Activated CD4-positive, alpha-beta T cell treated with anti-CD3 and anti-CD28 coated beads, Interleukin-2, amount 50 U/mL, for 4 hours (primary cell): ENCODE results near the gene COL13A1.
A peak's percentile ranks its signal among the peaks of the same experiment; 100 is the strongest.

ENCODE experiments used
- DNase-seq, 2 experiments: peaks; one replicate each; pipeline ENCODE4 v3.0.0-alpha.2; 2020

Gene COL13A1

DNA sequence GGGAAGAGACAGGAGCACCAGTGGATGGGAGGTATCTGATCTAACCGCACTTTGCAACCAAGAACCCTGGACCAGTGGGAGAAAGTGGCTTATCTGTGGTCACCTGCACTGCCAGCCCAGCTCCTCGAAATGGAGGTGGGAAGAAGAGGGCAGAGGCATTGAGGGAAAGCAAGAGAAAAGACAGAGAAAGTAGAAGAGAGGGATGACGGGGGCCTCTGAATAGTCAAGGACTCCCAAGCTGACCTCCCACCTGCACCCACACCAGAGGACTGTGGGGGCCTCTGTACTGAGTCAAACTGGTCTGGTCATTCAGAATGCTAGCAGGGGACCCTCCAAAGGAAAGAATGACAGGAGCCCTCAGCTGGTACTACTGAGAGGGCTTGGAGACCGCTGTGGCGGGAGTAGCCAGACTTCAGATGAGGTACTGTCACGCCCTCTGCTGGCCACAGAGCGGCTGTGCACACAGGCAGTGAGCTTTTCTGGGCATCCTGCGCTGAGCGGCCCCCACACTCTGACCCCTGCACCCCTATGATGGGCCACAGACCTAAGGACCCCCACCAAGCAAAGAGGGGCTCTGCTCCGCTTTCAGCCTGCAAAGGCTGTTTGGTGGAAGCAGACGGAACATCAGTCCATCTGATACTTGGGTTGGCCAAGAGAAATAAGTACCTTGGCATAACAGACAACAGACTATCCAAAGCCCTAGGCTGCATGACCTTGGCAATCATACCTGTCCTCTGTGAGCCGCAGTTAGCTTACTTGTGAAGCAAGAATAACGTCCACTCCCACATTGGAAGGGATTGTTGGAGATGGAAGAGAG lies 112.9 kb downstream of the COL13A1 start:
- DNase-seq = peak; percentile 20 to 30

DNA sequence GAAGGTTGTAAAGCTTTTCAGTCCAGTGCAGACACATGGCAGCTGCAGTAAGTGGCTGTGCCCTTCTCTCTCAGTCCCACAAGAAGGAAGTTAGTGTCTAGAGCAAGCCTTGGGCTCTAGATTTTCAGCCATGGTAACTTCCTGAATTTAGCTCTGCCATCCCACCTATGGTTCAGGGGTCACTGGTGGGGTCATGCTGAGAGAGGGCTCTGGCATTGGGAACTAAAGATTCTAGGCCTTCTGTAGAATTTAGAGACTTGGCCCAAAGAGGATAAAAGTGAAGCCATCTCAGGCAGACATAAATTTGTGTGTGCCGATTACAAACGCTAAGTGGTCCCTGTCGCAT lies 113.5 kb downstream of the COL13A1 start:
- DNase-seq = no peak

DNA sequence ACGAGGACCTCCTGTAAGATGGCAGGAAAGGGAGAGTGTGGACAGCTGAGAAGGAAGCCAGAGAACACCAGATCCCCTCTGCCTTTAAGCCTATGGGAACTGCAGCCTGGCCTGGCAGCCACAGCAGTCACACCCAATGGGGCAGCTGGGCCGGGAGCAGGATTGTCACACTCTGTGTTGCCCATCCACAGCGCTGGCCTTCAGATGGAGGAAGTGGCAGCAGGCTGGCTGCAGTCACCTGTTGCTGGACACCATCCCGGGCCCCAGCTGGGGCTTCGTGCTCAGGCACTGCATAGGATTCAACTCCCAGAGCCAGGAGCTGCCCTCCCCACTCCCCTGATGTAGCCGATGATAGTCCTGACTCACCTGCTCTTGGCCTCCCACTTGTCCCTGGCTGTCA lies 114.4 kb downstream of the COL13A1 start:
- no peak for DNase-seq

DNA sequence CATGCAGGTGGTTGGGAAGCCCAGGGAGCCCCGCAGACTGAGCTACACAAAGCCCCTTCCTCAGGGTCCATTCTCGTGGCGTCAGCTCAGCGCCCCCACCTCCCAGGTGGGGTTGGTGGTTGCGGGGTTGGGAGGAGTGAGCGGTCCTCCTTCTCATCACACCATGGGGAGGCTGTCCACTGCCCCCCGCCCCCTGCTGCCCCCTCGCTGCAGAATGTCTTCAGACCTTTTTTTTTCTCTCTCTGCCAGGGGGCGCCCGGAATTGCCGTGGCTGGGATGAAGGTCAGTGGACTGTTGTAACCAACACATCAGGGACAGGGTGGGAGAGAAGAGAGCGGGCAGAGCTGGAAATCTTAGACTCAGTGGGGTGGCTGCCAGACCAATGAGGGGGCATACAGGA lies 116.3 kb downstream of the COL13A1 start:
- no peak for DNase-seq

DNA sequence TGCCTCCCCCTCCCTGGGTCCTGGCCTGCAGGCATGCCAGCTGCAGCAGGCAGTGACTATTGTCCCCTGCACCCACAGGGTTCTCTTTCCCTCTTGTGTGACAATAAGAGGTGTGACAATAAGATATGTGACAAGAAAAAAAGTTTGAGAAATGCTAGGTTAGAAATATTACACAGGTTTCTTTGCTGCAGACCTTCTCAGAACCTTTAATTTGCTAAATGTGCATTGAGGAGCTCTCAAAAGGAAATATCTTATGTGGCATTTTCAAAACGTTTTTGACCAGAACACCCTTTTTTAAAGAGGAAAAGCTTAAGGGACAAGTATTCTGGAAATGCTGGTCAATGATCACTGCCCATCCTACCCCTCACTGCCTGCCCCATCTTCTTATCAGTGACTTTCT lies 117.5 kb downstream of the COL13A1 start:
- DNase-seq = no peak

DNA sequence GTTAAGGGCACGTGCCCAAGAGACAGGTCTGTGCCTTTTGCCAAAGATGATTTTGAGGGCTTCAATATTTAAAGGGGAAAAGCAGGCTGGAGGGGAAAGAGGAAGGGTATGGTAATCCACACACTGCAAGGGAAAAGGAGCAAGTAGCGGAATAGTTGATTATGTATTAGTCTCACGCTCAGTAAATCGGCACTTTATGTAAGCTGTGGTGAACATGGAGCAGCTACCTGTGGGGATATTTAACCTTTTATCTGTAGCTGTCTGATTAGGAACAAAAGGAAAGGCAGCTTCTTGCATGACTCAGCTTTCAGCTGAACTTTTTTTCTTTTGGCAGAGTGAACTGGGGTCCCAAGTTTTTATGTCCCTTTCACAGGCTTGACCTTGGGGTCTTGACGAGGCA lies 123.4 kb downstream of the COL13A1 start:
- no peak for DNase-seq

DNA sequence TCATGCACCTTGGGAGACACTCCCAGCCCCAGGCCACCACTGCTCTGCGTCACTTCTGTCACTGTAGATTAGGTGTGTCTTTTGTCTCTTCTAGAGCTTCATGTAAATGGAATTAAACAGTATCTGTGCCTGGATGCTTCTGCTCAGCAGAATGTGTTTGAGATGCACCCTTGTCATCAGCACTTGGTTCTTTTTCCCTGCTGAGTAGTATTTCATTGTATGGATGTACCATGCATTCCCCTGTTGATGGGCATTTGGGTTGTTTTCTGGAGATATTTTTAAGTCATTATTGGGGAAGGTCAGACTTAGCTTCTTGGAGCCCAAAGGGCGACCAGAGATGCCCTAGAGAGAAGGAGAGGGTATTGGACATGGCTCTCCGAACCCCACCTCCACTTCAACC lies 126.6 kb downstream of the COL13A1 start:
- DNase-seq = no peak

DNA sequence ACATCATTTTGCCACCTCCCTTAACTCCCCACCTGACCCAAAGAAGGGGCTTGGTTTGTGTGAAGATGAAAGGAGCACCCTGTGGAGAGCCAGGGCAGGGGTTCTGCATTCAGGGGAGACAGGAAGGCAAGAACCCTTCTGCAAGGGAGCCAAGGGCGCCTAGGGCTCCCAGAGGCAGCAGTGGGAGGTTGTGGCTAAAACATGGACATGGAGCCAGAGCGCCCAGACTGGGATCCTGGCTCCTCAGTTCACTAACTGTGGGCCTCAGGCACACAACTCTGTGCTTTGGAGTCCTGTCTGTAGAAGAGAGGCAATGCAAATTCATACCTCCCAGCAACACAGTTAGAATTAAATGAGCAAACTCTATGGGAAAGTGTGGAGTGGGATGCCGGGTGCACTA lies 127.9 kb downstream of the COL13A1 start:
- DNase-seq = no peak

DNA sequence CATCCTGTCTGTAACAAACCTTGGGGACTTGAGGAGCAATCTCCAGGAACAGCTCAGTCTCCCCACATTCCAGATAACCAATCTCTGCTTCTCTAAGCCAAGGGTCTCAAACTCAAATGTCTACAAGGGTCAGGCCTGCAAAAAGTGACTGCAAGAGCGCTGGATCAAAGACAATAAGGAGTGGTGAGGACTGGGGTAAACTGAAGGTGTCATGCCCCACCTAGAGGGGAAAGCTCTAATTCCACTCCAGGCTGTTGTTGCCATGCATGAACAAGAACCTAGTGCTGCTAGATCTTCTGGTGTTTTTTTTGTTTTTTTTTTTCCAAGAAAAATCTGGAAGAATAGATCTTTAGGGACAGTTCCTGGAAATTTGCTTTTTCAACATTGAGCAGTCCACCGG lies 133.1 kb downstream of the COL13A1 start:
- no peak for DNase-seq

DNA sequence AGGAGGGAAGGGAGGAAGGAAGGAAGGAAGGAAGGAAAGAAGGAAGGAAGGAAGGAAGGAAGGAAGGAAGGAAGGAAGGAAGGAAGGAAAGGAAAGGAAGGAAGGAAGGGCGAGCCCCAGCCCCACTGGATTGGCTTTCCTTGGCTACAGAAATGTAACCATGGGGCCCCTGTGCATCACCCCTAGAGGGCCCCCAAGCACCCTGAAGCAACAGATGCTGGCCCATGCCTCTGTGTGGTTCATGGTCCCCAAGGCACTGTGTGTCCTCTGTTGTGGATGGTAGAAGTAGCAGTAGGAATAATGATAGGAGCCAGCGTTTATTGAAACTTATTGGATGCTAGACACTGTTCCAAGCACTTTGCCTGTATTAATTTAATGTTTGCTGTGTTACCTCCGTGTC lies 134.4 kb downstream of the COL13A1 start:
- no peak for DNase-seq

DNA sequence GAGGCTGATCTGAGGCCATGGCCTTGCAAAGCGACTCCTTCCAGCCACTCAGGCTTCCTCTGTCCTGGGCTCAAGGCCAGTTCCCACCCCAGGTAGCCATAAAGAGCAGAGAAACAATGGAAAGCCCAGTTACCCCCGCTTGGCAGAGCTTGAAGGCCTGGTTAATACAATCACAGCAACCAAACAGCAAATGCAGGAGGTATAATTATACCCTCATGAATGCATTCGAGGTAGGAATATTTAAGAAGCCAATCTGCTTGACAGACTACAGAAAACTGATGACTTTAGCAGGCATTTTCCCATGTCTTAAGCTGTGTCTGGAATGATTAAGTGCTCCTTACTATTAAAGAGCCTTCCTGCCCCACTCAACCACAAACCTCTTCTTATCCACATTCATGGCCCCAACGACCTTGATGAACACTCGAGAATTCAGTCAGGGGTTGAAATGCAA lies 136.9 kb downstream of the COL13A1 start:
- no peak for DNase-seq

DNA sequence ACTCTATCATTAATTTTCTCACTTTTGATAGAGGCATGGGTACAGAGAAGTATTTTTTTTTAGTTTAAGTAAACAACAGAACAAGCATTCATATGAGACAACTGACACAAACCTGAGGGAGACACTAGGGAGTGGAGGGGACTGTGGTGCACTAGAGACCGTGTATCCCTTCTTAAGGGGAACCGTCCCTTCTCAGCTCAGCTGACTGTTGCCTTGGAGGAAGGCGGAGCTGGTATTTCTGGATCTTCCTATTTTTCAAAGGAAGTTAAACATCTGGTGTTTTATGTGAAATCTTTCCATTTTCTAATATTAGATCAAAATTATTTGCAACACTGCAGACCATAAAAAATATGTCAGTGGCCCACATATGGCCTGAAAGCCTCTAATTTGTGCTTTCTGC lies 137.4 kb downstream of the COL13A1 start:
- DNase-seq = no peak

DNA sequence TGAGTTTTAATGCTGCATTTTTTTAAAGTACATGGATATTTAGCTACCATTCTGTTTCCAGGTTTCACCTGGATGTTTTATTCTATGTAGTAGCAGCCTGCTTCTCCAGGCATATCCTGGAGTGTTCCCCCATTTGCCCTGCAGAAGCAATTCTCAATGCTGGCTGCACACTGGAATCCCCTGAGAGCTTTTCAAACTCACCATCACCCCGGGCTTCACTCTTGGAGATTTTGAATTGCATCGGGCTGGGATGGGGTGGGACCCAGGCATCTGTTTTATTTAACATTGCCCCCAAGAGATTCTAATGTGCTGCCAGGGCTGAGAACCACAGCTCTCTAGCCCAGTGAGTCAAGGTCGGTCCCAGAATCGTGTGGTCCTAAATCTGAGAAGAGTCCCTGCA lies 137.8 kb downstream of the COL13A1 start:
- no peak for DNase-seq

DNA sequence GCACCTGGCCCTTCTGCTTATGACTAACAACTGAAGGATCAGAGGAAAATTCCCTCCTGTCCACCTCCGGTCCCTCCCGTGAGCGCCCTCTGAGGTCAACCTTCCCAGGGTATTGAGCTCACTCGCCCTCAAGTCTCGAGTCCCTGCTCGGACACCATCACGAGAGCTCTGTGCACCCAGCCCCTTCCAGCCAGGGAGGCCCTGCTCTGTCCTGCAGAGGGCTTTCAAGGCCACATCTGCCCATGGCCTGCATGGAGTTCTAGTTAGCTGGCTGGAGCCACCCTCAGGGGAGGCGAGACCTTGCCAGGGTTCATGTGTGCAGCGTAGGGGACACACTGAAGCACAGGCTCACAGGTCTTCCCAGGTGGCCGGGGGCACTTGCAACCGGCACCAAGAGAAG lies 140.0 kb downstream of the COL13A1 start:
- DNase-seq = no peak

DNA sequence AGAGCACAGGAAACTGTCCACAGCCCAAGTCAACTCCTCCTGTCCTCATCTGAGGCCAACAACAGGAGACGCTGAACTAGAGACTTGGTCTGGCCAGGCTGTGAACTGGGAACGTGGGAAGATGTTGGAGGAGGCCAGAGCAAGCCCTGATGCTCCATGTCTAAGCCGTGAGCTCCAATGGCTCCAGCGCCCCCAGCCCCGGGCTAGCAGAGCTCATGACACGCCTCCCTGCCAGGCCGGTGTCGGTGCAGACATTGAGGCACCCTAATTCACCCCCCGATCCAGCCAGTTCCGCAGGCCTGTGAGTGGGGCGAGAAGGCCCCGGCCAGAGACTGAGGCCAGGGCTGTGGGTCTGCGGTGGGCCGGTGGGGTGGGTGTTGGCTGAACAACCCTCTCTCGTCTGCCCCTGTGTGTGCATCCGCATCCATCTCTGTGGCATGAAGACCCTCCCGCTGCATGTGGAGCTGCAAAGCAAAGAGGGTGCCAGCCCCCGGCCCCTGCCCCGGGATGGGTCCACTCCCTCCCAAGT lies 141.7 kb downstream of the COL13A1 start:
- no peak for DNase-seq

DNA sequence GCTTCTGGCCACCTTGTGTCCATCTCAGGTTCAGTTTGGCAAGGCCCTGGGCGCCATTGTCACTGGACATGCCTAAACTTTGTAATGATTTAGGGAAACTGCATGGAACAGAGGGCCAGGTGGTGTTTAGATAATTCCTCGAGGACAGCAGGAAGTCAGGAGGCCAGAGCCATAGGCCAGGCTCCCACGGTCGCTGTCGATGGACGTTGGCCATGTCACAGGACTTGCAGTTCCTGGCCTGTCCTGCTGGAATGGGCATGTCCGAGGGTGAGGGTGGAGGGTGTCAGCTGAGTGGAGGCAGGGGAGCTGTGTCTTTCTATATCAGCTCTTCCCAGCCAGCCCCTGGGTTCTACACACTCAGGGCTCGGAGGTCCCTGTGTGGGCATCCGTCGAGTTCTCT lies 143.1 kb downstream of the COL13A1 start:
- DNase-seq = no peak

DNA sequence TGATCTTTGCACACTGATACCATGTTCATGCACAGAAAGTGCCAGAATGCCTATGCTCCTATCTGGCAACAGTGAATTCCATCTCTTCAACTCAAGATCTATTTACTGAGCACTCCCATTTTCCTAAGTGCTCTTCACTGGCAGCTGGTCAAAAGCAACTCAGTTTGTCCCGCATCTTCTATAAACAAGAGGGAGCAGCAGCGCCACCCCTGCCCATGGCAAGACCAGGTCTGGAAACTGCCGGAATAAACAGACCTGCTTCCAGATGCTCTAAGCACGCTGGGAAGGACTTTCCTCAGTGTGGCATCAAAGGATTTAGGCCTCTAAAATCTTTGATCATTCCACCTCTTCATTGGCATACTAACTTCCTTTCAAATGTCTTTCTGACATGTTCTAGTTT lies 146.6 kb downstream of the COL13A1 start:
- no peak for DNase-seq

DNA sequence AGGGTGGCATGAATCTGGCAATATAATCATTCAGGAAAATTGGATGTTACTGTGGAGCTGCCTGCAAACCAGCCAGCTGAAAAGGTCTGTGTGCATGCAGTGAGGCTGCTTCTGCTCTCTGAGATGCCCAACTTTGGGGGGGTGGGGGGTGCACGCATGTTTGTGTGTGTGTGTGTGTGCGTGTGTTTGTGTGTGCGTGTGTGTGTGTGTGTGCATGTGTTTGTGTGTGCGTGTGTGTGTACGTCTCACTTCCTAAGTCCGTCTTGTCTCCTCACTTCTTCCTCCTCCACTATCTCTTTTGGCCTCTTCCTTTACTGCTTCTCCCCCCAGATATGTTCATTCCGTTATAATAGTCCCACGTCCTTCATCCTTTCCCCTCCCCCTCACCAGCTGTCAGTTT lies 148.1 kb downstream of the COL13A1 start:
- DNase-seq = no peak

DNA sequence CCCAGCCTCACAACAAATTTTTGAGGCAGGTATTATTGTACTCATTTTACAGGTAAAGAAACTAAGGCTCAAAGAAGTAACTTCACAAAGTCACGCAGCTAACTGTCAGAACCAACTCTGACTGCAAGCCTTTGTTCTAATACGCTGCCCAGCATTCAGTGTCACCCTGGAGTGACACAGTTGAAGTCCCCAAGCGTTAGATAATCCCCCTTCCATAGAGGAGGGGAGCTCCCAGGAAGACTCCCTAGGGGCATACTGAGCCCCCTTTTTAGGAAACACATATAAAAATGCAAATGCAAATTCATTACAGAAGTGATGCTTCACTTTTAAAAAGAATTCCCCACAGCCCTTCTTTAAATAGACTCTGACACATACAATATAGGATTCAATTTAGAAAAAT lies 150.0 kb downstream of the COL13A1 start:
- no peak for DNase-seq

DNA sequence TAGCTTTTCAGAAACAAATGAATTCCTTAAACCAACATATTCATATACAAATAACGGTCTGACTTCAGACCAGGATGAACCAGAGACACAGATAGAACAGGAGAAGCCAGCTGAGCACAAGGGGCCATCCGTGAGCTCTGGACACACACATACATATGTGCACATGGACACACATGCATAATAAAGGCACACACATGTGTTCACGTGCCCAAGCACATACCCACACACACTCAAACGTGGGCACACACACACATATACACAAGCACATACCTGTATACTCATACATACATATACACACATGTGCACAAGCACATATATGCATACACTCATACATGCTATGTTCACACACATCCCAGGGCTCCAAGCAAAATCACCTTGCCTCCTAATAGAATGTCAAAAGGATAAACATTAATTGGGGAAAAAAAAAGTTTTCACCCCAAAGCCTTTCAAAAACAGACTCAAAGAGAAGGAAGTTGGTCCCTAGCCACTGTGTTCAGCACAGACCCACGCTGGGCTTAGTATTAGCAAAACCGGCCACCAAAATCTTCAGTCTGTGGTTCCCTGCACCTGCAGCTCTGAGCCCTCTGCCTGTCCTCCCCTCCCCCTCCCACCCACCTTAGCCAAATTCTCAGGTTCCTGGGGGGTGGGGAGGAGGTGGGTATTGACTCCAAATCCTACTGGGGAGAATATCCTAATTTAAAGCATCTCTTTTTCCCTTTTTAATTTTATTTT lies 150.5 kb downstream of the COL13A1 start:
- DNase-seq = no peak

DNA sequence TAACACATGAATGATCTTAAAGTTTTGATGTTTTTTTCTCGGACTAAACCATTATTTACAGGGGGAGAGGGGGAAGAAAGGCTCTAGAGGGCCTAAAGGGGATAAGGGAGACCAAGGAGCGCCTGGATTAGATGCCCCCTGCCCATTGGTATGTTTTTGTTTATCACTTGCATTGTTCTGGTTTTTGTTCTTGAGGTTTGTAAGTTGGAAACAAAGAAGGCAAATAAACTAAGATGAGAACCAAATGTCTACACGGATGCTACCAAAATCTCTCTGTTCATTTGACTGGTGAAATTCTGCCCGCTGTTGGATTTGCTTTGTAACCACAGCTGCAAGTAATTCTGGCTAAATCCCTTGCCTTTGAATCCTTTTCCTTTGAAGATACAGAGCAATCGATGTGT lies 151.1 kb downstream of the COL13A1 start:
- DNase-seq = no peak

DNA sequence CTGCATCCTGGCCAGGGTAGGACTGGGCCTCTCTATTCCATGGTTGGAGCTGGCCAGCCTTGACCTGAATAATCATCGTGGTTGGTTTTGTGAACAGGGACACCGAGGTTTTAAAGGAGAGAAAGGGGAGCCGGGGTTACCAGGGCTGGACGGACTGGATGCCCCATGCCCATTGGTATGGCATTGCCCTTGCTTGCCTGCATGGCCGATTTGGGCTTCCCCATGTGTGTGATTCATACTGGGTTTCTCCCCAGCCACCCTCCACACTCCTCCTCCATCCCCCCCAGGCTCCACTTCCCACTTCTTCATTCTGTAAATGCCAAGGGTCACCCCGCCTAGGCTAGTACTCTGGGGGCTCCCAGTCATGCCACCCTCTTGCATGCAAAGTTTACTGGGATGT lies 152.1 kb downstream of the COL13A1 start:
- no peak for DNase-seq

DNA sequence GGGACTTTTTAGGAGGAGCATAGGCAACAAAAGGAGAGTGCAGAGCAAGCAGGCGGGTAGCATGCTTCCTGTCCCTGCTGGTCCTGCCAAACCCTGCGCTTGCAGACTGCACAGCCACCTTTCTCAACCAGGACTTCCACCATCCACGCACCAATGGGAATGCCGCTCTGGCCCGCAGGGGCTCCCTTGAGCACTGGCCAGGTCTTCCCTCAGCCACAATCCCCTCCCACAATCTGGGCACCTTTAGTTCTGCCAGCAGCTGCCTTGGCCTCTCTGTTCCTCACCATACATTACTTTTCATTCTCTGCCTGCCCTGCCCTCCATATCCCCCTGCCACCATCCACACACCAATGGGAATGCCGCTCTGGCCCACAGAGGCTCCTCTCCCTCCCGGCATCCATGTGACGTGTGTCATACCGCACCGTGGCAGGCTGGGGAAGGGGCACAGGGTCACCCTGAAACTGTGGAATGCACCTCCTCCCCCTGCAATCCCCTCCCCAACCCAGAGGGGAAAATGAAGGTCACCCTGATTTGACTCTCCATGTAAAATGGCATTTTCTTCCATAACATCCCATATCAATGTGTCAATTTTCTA lies 153.6 kb downstream of the COL13A1 start:
- no peak for DNase-seq
